NK-92 (cell line): Measurements from ENCODE around the gene WDR5.

Source experiments
- DNase-seq: peaks from one replicate; lab custom pipeline; 2025; ENCODE audit not compliant: unreplicated experiment; lab: John Stamatoyannopoulos, UW

Gene WDR5

GRCh38 chr9:134158242-134158641 is 22.4 kb downstream of the WDR5 start:
- no peak for DNase-seq

DNA sequence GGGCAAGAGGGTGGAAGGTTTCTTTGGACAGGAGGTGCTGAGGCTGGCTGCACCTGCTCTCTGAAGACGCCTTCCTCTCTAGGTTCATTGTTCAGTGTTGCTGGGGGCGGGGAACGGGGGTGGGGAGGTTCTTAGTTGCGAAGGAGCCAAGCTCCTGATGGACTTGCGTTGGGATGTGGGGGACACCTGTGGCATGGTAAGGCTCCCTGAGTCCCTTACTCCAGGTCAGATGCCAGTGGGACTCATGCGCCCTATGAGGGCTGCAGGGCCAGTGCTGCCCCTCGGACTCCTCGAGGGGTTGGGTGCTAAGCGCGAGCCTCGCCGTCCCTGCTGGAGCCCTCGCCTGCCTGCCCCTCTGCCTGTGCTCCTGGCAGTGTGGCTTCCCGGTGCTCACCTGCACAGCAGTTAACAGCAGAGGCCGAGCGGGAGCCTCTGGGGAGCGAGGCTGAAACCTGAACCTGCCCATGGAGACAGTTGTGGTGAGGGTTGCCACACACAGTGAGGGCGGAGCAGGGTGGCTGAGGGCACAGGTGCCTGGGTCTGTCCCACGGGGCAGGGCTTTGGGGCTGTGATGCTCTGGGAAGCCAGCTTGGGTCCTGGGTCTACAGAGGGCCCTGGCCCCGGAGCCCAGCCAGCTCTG is 23.0 kb downstream of the WDR5 start:
- DNase-seq = no peak

DNA sequence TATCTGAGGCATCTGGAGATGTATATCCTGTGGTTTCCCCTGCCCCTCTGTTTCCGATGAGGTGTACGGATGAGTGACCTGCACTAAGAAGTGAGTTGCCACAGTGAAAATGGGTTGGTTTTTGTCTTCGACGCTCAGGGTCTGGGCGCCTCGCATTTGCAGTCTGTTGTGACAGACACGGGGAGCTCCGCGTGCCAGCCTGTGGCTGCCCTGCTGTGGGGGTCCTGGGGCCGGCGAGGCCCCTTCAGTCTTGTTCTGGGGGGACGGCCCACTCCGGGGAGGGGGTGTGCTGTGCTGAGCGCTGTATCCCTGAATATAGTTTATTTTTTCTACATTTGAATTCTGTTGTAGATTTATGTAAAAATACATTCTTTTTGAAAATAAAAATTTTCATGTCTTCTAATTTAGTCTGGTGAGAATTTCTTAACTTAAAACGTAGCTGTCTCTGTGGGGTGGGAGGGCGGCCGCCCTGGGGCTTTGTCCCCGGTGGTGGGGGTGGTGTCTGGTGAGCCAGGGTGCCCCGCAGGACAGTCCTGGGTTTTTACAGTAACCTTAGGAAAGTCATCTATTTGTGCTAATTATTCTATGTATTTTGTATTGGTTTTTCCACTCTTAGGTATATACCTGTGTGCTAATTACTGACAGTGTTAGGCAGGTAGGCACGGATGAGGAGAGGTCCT is 23.8 kb downstream of the WDR5 start:
- DNase-seq = no peak

- no peak for DNase-seq
Measured at GRCh38 chr9:134161647-134162046, 25.8 kb downstream of the WDR5 start.

DNA sequence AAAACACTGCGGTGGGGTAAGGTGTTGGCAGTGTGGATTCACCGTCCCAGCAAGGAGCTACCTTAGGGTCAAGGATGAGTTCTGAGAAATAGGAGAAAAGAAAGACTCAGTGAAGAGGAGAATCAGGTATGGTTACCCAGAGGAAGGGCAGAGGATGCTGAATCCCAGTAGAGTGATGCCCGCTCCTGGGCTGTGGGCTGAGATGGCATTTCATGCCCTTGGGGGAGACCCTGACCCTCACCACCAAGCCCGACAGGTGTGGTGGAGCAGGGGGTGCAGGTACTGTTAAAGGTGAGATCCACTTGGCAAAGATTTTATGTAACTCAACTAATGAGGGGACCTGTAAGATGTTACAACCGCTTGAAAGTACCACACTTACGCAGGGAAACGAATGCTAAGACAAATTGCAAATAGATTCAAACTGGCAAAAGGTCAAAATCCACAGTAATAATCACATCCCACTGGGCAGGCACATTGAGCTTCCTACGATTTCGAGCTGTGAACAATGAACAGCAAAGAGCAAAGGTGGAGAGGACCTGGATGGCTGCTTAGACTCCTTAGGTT is 26.4 kb downstream of the WDR5 start:
- no peak for DNase-seq

GRCh38 chr9:134162926-134163370 is 27.1 kb downstream of the WDR5 start:
- DNase-seq = no peak

- DNase-seq = no peak
Measured at GRCh38 chr9:134163371-134164196, 27.7 kb downstream of the WDR5 start.

DNA sequence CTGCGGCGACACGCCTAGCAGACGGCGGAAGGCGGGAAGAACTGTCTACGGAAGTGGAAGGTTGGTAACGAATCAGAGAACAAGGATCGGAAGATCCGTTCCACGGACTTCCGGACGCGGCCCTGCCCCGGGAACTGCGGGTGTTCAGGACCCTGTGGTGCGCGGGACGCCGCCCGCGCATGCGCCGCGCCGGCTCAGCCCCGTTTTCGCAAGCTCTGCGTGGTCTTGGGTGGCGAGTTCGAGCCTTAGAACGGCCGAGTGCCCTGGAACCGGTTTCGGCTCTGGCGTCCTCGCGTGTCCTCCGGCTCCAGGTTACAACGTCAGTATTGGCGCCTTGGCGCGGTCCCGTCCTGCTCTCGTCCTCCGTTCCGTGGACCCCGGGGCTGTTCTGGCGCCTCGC is 29.0 kb downstream of the WDR5 start:
- no peak for DNase-seq

DNA sequence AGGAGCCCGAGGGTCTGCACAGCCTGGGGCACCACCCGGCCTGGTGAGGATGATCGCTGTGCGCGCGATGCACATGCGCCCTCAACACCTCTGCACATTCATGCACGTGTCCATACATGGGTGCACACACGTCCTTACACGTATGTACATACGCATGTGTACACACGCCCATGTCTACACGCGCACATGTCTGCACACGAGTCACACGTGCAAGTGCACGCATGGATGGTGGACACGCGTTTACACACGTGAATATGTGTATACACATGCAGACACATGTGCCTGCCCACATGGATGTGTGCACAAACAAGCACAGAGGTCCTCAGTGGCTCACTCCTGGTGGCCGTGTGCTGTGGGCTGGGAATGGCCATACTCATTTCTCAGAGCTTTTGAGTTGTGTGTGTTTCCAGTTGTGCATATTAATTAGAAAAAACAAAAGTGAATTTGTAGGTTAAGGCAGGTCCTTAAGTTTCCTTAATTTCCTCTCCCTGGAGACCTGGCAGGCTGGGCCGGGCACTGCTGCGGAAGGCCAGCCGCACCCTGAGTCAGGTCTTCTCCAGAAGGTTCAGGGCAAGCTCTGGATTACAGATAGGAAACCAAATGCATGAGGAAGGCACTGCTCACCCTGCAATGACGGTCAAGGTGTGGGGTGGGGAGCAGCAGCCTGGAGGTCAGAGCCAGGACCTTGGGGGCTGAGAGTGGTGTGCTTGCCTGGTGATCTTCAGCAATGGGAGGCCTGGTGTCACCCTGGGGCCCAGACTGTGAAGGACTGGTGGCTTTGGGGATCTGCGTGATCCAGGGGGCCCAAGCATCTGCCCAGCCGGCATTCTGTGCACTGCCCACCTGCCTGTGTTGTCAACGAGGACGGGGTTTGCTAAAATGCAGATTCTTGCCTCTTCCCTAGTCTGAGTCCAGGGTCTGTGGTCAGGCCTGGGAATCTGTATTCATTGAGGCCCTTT is 29.8 kb downstream of the WDR5 start:
- no peak for DNase-seq

GRCh38 chr9:134166374-134166773 is 30.5 kb downstream of the WDR5 start:
- no peak for DNase-seq

DNA sequence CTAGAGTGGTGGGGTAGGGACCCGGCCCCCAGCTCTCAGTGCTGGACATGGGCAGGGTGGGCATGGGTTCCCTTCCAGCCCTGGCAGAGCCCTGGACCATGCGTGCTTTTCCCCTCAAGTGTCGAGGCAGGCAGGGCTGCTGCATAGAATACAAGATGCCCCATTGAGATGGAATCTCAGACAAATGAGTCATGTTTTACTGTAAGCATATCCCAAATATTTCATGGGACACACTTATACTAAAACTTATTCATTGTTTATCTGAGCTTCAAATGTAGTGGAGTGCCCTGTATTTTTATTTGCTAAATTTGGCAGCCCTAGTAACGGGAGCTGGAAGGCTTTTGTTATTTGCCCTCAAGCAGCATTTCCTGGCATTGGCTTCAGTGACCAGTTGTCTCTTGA is 31.6 kb downstream of the WDR5 start:
- DNase-seq = no peak

DNA sequence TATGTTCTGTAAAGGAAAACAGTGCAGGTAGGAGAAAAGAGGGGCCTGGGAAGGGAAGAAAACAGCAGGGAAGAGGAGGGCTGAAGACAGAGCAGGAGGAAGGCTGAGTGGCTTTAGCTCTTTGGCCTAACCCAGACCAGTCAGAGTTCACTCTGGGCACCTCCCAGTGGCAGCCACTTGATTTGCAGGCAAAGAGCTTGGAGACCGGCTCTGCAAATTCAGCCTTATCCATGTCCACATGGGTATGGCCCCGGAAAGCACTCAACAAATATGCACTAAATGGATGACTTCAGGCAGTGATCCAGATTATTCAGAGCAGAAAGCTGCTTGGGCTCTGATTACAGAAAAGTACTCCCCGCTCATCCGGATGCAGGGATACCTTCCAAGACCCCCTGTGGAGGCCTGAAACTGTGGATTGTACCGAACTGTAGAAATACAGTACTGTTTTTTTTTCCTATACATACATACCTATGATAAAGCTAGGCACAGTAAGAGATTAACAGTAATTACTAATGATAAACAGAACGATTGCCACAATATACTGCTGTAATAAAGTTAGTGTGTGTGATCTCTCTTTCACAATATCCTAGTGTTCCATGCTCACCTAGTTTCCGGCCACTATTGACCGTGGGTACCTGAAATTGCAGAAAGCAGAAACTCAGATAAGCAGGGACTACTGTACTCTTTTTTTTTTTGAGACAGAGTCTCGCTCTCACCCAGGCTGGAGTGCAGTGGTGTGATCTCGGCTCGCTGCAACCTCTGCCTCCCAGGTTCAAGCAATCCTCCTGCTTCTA is 33.1 kb downstream of the WDR5 start:
- DNase-seq = no peak

DNA sequence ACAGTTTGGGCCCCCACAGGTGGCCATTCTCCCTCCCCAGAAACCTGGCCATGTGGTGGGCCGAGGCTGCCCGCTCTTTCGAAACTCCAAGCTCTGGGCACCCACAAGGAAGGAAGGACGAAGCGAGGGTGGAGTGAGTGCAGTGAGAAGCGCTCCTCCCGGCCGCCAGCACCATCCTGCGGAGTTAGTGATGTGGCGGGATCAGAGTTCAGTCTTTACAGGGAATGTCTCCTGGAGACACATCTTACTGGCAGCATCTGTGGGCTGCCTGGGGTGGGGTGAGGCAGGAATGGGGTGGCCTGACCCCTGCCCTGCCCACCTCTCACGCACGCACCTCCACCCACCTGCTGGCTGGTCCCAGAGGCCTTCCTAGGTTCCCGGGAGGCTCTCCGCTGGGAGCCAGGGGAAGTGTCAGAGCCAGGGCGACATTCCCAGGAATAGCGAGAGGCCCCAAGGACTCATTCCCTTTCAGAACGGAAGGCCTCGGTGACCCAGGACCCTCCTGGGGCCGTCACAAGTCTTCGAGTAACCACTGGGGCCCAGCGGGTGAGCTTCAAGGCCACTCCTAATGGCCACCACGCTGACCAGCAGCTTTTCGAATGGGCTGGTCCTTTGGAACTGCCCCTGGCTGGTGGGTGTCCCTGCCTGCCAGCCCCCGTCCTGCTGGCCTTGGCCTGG is 34.0 kb downstream of the WDR5 start:
- DNase-seq = no peak

GRCh38 chr9:134170532-134171315 is 34.8 kb downstream of the WDR5 start:
- DNase-seq = no peak

DNA sequence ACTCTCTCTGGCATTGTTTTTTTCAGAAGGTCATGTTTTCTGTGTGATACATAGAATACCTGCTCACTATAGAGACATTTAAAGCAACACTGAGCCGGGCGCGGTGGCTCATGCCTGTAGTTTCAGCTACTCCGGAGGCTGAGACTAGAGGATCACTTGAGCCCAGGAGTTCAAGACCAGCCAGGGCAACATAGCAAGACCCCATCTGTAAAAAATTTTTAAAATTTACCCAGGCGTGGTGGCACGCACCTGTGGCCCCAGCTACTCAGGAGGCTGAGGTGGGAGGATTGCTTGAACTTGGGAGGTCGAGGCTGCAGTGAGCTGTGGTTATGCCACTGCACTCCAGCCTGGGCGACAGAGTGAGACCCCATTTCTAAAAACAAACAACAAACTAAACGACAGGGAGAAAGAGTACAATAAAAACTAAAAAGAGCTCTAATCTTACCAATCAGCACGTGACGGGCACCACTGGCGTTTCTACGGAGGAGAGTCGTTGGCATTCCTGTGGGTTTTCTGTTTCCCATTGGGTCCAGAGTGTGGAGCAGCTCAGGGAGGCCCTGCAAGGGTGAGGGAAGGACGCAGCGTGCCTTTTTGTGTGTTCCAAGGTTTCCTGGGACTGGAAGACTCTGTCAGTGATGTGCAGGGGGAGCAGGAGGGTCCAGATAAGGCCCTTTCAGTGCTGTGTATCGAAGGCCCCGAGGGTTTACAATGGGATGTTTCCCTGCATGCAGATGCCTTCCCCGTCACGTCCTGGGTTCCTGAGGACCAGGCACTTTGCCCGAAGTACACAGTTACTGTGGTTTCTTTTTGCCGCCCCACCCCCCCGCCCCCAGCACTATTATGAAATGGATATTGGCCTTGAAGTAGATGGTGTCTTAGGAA is 35.7 kb downstream of the WDR5 start:
- DNase-seq = no peak

DNA sequence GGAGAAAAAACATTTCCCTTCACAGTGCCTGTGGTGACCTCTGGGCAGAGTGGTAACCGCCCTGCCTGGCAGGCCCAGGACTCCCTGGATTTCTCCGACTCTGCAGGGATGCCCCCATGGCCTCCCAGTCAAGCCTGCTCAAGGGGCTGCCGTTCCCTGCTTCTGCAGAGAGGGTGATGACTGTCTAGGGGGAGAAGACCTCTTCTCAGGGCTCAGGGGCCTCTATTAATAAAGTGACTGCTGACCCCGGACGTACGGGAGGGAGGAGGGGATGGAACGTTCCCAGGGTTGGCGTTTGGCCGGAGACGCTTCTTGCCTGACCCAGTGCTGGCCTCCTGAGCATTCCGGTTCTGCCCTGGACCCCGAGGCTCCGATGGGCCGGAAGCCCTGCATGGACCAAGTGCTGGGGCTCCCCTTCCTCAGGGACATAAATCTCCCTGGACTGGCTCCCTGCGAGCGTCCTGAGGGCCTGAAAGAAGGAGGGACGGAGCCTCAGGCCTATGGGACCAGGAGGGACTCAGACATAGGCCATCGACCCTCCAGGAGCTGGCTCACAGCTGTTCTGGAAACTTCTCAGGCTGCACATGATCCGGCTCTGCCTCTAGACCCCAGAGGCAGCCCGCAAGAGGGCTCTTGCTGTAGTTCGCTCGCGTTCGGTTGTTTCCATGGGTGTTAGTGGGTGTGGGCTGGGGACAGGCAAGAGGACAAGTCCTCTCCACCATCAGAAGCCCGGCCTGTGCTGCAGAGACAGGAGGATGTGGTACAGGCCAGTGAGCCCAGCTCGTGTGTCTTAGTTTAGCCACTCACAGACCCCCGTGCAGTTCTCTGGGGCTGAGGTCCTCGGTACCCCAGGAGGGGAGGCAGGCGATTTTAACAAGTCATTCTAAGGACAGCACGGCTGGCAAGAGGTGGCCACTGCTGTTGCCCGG is 36.6 kb downstream of the WDR5 start:
- no peak for DNase-seq
